NT2/D1 (cell line): ENCODE measurements around the gene MACF1.
A peak's percentile ranks its signal among the peaks of the same experiment; 100 is the strongest.

Source experiments
- DNase-seq: peaks from one replicate; pipeline ENCODE4 v3.0.0-alpha.2; 2011; ENCODE audit warnings: low read depth, low spot score
- H3K27me3 ChIP-seq: 2 replicates; pipeline ENCODE4 v1.6.0; 2011; ENCODE audit warnings: mild to moderate bottlenecking; ENCODE audit not compliant: insufficient read length, insufficient read depth
- H3K36me3 ChIP-seq: 2 replicates; pipeline ENCODE4 v1.6.1; 2011; ENCODE audit warnings: mild to moderate bottlenecking, low read length, mixed read lengths; ENCODE audit not compliant: insufficient read depth, insufficient read length
- H3K4me1 ChIP-seq: 2 replicates; pipeline ENCODE4 v1.5.1; 2011; ENCODE audit not compliant: insufficient read depth, insufficient read length
- H3K4me3 ChIP-seq: 2 replicates; pipeline ENCODE4 v1.5.1; 2011; ENCODE audit warnings: low read depth; ENCODE audit not compliant: insufficient read length
- H3K9ac ChIP-seq: 2 replicates; pipeline ENCODE4 v1.6.0; 2011; ENCODE audit warnings: low read depth; ENCODE audit not compliant: insufficient read length
- H3K9me3 ChIP-seq: 2 replicates; pipeline ENCODE4 v1.5.1; 2011; ENCODE audit warnings: mild to moderate bottlenecking, low read length; ENCODE audit not compliant: insufficient read depth
- SUZ12 ChIP-seq: IDR thresholded peaks from 2 replicates; pipeline ENCODE4 v1.6.1; 2011; ENCODE audit not compliant: insufficient read length, insufficient read depth; ENCODE audit errors: extremely low read depth
- YY1 ChIP-seq: IDR thresholded peaks from 2 replicates; pipeline ENCODE4 v1.6.1; 2011; ENCODE audit not compliant: insufficient read length, insufficient read depth
- ZNF274 ChIP-seq: IDR thresholded peaks from 2 replicates; pipeline ENCODE4 v1.6.1; 2011; ENCODE audit warnings: mild to moderate bottlenecking, low read depth, low read length

MACF1 gene

DNA sequence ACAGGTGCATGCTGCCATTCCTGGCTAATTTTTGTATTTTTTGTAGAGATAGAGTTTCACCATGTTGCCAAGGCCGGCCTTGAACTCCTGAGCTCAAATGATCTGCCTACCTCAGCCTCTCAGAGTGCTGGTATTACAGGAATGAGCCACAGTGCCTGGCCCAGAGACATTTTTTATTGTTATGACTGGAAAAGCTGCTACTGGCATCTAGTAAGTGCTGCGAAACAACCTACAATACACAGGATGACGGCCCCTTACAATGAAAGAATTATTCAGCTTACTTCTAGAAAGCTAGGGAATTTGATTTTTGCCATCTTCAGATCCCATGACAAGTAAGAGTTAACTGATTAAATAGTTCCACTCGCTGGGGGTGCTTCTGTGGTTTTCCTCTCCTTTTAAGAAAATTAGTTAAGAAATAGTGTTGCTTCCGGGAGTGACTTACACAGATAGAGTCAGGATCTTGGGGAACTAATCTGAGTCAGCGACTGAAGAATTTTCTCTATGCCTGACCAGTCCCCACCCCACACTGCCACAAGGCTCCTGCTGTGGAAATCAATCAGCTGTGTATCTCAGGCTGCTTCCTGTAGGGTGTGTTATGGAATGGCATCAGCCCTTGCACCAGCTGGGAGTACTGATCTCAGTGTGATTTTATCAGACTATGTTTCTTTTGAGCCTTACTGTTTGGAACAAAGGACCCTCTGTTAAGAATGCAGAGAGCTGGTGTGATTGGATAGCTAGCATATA lies 194.0 kb downstream of the MACF1 start:
- TF ChIP-seq YY1 = no peak
- TF ChIP-seq SUZ12 = no peak
- no peak for TF ChIP-seq ZNF274
- Histone ChIP-seq H3K4me1 (peaks cover 2% of the 10 kb centered on the region), H3K27me3 (no peaks in the 10 kb centered on the region), H3K36me3 (peaks cover 14% of the 10 kb centered on the region), H3K4me3 (no peak overlapping the region), H3K9ac (no peak overlapping the region), H3K9me3 (no peaks in the 10 kb centered on the region)
- peak; percentile 57 for DNase-seq

DNA sequence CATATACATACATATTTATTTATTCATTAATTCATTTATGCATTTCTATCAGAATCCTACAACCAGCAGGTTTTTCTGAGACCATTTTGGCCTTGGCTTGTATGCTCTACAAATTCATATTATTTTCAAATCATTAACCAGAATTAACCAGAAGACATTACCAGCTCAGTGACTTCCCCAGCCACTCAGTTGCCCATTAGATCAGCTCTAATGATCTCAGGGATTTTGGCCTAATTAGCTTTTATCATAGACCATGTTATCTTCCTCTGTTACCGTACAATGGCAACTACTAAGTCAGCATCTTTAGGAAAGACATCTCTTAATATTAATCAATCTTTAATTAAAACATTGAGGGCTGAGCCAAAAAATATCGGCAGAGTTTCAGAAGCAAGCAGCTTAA lies 196.6 kb downstream of the MACF1 start:
- Histone ChIP-seq H3K36me3 (peaks cover 9% of the 10 kb centered on the region), H3K4me1 (peaks cover 2% of the 10 kb centered on the region), H3K27me3 (no peaks in the 10 kb centered on the region), H3K9ac (no peak overlapping the region), H3K4me3 (no peak overlapping the region), H3K9me3 (no peaks in the 10 kb centered on the region)
- DNase-seq = no peak
- TF ChIP-seq YY1 (no peak), ZNF274 (no peak), SUZ12 (no peak)

DNA sequence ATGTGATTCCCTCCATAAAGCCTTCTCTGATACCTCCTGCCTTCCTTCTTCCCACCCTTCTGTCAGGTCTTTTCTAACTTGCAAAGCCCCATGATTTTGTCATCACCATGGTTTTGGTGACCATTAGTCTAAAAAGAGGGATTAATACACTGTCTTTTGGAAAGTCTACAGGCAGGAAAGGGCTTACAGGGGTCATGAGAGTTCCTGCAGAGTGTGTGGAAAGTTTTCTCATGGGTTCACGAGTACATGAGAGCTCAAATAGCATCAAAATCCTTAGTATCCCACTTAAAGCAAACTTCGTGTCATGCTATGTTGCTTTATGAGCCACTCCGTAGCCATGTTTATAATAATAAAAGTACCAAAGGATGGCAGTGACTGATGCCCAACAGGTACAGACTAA lies 200.4 kb downstream of the MACF1 start:
- no peaks in the 10 kb centered on the region for H3K4me1 ChIP-seq
- TF ChIP-seq ZNF274 (no peak), SUZ12 (no peak), YY1 (no peak)

DNA sequence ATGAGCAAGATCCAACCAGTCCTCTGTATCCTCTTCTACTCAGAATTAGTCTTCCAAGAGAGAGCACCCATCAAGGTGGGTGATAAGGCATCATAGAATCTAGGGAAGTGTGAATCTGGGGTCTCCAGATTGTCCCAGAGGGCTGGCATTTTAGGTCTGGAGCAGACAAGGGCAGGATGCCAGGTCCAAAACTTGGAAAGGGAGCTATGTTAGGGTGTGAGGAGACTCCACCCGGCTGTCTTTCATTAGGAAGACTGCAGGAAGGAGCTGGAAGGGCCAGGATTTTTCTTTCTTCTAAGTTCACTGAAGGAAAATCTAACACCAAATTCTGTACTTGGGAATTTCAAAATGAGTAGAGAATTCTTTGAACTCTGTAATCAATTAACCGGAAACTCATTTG lies 200.9 kb downstream of the MACF1 start:
- Histone ChIP-seq H3K9me3 (no peaks in the 10 kb centered on the region), H3K4me3 (no peak overlapping the region), H3K4me1 (peaks cover 3% of the 10 kb centered on the region), H3K36me3 (peaks cover 13% of the 10 kb centered on the region), H3K27me3 (no peaks in the 10 kb centered on the region), H3K9ac (no peak overlapping the region)
- DNase-seq = no peak
- no peak for TF ChIP-seq SUZ12
- TF ChIP-seq ZNF274 = no peak
- TF ChIP-seq YY1 = no peak

More for the DNA sequence above, 200.4 kb downstream of the MACF1 start:
- DNase-seq = no peak
- H3K9me3 ChIP-seq = no peaks in the 10 kb centered on the region
- no peak overlapping the region for H3K9ac ChIP-seq
- H3K36me3 ChIP-seq = peaks cover 9% of the 10 kb centered on the region
- H3K4me3 ChIP-seq = no peak overlapping the region
- no peaks in the 10 kb centered on the region for H3K27me3 ChIP-seq

DNA sequence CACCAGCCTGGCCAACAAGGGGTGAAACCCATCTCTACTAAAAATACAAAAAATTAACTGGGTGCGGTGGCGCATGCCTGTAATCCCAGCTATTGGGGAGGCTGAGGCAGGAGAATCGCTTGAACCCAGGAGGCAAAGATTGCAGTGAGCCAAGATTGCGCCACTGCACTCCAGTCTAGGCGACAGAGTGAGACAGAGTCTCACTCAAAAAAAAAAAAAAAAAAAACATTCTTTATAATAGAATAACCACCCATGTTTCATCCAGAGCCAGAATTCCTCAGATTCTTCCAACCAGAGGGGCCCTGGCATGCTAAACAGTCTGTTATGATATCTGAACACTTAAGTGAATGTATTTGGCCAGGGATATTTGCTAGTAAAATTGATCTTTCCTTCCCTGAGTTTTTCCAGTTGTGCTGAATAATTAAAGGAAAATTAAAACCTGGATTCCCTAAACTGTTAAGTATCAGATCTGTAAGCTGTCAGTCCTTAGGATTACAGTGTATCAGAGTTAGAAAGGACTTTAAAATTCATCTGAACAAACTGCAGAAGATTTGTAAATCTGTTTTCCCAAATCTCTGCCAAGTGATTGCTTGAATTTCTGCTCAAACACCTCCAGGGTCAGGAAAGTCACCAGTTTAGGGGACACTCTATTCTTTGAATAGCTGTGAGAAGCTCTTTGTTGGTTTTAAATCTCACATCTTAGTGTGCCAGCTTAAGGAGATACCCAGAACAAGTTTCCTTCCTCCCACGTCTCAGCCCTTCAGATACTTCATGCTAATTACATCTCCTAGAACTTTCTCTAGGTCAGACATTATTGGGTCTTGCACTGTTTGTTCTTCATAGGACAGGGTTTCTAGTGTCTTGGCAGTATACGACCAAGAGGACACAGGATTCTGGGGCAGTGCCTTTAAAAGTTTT lies 202.3 kb downstream of the MACF1 start:
- Histone ChIP-seq H3K4me1 (peaks cover 3% of the 10 kb centered on the region), H3K9me3 (no peaks in the 10 kb centered on the region), H3K4me3 (no peak overlapping the region), H3K36me3 (peaks cover 24% of the 10 kb centered on the region), H3K9ac (no peak overlapping the region), H3K27me3 (no peaks in the 10 kb centered on the region)
- no peak for TF ChIP-seq YY1
- TF ChIP-seq ZNF274 = no peak
- TF ChIP-seq SUZ12 = no peak
- DNase-seq = no peak

DNA sequence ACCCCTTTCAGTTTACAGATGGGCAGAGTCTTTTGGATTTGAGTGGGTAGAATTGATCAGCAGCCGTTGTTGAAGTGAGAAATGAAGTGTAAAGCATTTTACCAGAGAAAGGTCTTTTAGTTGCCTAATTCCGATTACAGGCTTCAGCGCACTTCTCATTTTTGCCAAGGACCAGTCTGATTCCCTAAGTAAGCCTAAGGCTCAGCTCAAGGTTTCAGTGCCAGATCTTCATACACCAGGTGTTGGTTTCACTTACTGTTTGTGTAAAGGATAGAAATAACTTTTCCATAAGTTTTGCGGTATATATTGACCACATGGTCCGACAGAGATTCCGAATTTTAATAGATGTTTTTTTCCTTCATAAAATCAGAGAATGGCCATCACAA lies 203.0 kb downstream of the MACF1 start:
- H3K36me3 ChIP-seq = peaks cover 27% of the 10 kb centered on the region
- DNase-seq = no peak
- TF ChIP-seq SUZ12 (no peak), YY1 (no peak), ZNF274 (no peak)
- no peaks in the 10 kb centered on the region for H3K9me3 ChIP-seq
- peak overlapping the region; percentile 75 for H3K4me3 ChIP-seq
- H3K9ac ChIP-seq = no peak overlapping the region
- peaks cover 3% of the 10 kb centered on the region for H3K4me1 ChIP-seq
- H3K27me3 ChIP-seq = no peaks in the 10 kb centered on the region
